Tongue (tissue), 2 donors: Measurements from ENCODE around the gene PCK1. TPM values are rescaled to one million over a fixed set of nuclear protein-coding genes. Genes with fewer than 3 reads are reported as not detected.

ENCODE experiments used
- DNase-seq: peaks from one replicate; pipeline ENCODE4 v3.0.0-alpha.2; 2015
- total RNA-seq: library from RNA; depleted of rRNA; stranded (reverse); fragments of >200 nt; gene quantifications from one replicate; pipeline ENCODE4 v1.2.3, GENCODE V29; 2014

Gene PCK1
- total RNA-seq, 1 donor from 2014 or later, result 0.72 TPM

DNA sequence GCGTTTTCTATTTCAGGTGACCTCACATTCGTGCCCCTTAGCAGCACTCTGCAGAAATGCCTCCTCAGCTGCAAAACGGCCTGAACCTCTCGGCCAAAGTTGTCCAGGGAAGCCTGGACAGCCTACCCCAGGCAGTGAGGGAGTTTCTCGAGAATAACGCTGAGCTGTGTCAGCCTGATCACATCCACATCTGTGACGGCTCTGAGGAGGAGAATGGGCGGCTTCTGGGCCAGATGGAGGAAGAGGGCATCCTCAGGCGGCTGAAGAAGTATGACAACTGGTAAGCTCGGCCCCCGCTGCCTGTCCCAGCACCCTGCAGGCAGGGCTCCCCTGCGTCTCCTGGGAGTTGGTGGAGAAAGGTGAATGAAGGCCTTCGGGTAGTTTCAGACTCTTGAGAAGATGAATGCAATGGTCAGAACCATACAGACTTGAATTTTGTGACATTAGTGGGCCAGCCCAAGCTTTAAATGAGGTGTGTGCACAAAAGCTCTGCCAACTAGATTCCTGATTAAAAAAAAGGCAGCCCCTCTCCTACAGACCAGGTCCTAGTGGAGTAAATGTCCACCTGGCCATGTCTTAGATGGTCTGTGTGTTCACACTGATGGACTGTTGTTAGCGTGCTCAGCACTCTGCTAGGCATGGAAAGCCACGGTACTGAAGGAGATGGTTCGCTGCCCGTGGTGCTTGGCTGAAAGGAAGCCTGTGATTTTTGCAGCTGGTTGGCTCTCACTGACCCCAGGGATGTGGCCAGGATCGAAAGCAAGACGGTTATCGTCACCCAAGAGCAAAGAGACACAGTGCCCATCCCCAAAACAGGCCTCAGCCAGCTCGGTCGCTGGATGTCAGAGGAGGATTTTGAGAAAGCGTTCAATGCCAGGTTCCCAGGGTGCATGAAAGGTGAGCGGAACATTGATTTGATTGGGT, 708 bp downstream of the PCK1 start:
- no peak for DNase-seq

DNA sequence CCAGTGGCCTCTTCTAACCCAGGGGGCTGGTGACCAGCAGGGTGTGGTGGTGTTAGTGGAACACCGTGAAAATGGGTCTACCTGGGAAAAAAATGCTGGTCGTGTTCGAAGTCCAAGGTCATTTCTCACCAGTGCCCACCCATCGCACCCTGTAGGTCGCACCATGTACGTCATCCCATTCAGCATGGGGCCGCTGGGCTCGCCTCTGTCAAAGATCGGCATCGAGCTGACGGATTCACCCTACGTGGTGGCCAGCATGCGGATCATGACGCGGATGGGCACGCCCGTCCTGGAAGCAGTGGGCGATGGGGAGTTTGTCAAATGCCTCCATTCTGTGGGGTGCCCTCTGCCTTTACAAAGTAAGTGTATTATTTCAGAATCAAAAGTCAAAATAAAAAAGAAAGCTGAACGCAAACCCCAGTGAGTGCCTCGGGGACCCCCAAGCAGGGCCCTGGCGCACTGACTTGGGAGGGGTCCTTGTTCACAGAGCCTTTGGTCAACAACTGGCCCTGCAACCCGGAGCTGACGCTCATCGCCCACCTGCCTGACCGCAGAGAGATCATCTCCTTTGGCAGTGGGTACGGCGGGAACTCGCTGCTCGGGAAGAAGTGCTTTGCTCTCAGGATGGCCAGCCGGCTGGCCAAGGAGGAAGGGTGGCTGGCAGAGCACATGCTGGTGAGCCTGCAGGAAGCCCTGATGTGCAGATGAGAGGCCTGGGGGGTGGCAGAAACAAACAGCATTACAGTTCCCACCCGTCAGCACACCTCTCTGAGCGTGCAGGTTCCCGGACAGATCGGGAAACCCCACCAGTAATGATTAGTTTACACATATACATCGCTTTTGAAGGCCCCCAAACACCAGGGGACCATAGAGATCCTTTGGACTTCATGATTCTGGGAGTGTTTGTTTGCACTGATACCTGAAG, 1.9 kb downstream of the PCK1 start:
- DNase-seq, result no peak

DNA sequence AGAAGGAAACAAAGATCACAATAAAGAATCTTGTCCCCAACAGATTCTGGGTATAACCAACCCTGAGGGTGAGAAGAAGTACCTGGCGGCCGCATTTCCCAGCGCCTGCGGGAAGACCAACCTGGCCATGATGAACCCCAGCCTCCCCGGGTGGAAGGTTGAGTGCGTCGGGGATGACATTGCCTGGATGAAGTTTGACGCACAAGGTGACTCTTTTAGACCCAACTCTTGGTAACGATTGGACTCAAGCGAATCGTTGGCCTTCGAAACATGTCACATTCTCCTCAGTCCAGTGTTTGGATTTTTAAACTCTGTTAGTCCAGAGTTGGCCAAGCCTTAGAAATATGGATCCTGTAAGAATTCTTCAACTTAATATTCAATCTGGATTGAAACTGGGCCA, 2.6 kb downstream of the PCK1 start:
- DNase-seq, result no peak

DNA sequence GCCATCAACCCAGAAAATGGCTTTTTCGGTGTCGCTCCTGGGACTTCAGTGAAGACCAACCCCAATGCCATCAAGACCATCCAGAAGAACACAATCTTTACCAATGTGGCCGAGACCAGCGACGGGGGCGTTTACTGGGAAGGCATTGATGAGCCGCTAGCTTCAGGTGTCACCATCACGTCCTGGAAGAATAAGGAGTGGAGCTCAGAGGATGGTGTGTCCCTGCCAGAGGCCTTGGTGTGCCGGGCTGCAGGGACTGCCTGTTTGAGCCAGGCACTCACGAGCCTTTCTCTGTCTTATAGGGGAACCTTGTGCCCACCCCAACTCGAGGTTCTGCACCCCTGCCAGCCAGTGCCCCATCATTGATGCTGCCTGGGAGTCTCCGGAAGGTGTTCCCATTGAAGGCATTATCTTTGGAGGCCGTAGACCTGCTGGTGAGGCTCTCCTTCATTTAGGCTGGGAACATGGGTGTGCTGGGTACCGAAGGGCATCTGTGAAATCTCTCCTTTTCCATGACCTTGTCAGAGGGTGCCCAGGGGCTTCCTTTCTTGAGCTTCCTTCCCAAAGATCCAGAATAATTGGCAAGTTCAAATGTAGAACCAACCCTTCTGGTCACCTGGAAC, 3.4 kb downstream of the PCK1 start:
- no peak for DNase-seq

DNA sequence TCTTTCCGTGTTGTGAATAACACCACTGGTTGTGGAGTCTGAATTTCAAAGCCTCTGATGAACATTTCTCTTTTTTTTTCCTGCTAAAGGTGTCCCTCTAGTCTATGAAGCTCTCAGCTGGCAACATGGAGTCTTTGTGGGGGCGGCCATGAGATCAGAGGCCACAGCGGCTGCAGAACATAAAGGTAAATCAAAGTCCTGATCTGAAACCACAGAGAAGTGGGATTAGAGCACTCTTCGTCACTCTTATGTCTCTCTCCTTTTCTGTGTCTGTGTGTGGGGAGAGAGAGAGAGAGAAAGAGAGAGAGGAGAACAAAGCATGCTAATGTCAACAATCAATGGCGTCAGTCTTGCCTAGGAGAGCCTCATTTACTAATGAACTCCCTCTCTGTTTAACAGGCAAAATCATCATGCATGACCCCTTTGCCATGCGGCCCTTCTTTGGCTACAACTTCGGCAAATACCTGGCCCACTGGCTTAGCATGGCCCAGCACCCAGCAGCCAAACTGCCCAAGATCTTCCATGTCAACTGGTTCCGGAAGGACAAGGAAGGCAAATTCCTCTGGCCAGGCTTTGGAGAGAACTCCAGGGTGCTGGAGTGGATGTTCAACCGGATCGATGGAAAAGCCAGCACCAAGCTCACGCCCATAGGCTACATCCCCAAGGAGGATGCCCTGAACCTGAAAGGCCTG, 4.2 kb downstream of the PCK1 start:
- no peak for DNase-seq

DNA sequence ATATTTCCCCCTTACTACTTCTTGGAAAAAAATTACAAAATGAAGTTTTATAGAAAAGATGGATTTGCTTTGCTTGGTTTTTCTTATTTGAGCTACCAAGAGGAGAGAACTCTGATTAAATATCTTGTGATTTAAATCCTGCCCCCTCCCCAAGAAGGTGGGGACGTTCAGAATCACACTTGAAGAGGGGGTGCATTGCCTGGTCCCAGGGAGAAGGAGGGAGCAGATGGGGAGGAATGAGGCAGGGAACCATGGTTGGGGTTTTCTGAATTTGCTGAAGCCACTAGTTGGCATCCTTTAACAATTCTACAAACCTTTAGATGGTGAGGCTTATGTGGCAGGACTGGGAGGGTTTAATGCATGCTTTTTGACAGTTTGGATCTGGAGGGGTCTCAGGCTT, 5.5 kb downstream of the PCK1 start:
- DNase-seq, result no peak

DNA sequence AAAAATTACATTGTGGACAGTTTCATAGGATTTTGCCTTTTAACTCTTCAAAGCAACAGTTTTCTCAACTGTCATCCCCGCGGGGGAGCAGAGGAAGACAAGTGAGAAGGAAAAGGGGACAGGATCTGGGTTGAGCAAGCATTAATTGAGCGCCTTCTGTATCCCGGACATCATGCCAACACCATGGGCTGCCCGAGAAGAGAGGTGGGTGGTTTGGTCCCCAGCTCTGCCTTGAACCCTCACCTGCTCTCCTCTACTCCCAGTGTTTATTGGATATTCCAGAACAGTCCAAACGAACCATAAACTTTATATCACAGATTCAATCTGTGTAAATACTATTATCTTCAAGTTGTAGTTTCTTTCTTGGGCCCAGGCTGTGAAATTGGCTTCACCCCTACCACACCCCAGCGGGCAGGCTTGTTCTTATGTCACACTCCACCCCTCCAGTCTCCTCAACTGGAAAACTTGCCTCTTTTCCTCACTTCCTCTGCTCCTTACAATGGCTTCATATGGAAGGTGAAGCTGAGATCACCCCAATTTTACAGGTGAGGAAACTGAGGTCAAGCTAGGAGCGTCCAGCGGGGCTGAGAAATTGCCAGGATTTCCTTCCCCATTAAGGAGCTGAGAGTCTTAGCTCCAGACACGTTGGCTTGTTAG, 6.0 kb downstream of the PCK1 start:
- DNase-seq, result no peak

DNA sequence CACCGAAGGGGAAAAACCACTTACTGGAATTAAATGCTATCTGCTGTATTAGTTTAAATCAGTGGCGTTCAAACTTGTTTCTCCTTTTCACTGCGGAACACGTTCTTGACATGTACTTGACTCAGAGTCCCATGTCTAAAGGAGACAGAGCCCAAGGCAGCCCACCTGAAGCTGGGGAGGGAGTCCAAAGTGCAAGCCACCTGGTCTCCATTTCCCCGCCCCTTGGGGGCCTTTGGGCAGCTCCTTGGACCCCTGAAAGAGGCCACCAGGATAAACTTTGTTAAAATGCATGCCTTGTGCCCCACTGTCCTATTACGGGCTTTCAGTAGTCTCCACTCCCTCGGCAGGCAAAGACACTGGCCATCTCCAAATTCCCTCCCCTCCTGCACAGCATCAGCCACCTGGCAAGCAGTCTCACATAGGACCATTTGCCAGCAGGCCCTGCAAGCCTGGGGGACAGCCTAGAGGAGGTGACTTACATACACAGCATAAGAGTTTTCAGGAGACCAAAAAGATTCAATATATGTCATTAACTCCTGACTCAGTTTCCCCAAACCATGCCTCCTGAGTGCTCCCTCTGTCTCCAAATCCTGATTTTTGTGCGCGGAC, 6.7 kb downstream of the PCK1 start:
- DNase-seq, result no peak

DNA sequence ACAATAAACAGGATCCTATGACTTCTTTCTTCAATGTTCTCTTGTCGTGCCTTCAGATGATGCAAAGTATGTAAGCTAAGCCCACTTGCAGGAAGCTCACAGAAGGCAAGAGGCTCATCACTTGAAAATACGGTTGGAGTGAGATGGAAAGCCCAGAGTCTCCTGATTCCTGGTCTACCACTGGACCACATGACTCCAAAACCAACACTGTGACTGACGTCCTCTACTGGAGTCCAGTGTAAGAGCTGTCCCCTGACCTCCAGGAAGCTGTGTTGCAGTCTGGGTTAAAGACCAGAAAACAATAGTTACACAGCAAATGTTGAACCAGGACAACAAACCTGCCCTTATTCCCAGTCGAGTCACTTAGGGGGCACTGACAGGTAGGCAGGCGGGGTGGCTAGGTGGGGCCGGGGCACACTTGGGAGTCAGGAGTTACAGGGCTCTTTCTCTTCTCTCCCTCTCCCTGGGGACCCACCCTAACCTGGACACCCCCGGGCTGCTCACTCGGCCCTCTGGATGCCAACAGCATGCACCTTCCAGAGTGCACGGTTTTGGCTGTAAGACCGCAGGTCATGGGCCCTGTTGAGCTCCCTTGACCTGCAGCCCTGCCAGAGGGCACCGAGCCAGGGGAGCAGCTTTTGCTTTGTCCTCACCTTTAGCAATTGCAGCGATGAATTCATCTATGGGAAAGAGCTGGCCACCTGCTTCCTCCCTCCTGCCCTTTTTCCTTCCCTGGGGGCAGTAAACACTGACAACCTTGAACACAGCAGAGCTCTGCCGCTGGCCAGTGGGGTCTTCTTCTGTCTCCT, 7.4 kb downstream of the PCK1 start:
- no peak for DNase-seq

DNA sequence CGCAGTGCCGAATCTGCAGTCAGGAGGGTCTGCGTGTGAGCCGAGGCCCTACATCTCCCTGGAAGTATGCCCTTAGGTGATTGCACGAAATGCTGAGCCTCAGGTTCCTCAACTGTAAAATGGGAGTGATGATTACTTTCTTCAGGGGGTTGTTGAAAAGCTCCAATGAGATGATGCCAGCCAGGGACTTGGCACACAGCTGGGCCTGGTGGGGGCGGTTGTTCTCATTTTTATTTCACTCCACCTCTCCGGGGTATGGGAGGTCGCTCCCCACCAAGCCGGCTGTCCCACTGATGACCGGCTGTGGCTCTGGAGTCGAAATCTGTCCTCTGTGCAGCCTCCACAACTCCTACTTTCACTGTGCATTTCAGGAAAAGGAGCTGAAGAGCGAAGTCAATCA, 8.1 kb downstream of the PCK1 start:
- no peak for DNase-seq

DNA sequence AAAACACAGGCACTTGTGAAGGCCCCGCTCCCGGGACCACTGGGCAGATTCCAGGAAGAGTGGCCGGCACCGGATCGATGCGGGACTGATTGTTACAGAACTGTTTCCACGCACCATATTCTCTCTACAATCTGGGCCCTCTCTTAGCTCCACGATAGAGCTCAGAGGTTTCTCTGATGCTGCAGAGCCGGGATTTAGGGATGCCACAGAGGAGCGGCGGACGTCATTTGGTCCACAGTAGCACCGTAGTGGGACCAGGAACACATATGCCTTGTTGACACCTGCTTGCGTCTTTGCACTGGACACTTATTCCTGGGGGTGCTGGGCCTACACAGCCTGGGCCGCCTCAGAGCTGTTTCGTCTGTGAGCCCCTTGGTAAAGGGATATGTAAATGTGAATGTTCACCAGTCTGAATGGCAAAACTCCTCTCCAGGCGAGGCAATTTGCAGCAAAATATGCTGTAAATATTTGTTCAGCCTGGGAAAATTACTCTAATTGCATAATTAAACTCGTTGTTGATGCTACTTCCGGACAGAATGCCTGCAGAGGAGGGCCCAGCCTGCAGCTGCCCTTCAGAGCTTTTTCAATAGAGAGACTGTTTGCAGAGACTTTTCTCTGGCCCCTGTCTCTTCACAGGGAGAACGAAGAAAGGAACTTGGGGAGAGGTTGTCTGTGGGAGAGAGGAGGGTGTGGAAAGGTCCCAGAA, 9.4 kb downstream of the PCK1 start:
- DNase-seq, result no peak

DNA sequence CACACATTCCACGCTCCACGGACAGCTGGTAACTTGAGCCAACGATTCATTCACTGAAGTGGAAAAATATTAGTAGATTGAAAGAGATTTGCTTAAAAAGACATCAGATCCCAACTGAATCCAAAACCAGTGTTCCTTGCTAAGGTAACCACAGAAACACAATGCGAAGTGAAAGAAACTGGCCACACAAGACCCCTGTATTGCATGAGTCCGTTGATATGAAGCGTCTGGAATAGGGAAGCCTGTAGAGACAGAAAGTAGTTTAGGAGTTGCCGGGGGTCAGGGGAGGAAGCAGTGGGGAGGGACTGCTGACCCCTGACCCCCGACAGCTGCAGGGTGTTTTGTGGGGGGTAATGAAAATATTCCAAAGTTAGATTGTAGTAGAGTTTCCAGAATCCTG, 10.0 kb downstream of the PCK1 start:
- no peak for DNase-seq

DNA sequence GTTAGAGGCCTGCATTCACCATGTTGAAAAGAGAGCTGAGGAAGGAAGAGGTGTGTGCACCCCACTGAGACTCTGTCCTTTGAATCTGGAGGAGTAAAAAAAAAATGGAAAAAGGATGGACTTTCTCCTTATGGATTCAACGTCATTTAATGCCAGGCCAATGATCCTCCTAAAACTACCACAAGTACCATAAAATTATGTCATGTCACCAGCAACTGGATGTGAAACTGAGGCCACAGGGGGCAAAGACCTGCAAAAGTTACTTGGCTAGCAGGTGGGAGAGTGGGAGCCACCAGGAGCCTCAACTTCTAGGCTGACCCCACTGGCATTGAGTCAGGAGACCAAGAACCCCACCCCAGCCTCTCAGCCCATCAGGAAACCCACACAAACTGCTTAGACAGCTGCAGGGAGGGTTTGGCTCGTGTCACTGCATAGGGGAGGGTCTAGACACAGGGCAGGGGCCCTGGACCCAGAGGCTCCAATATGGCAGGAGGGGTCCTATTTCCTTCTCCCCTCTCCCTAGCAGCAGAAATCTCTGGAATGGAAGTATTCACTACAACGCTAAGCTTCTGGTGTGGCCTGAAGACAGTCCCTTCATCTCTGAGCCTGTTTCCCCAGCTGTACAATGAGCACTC, 11.0 kb downstream of the PCK1 start:
- no peak for DNase-seq

DNA sequence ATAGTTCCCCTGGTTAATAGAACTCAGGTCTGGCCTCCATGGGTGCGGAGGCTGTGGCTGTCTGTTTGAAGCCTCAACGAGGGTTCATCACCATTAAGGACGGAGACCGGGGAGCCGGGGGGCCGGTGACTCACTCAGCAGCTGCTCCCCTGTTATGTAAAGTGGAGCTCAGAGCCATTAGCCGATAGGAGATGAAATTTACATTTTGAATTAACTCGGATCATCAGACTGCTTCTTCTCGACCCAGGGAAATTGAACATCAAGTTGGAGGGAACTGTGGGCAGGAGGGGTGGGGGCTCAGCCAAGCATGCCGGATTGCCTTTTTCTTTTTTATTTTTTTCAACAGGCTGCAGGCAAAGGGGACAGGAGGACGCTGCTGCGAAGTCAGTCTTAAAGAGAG, 12.3 kb downstream of the PCK1 start:
- DNase-seq, result no peak

DNA sequence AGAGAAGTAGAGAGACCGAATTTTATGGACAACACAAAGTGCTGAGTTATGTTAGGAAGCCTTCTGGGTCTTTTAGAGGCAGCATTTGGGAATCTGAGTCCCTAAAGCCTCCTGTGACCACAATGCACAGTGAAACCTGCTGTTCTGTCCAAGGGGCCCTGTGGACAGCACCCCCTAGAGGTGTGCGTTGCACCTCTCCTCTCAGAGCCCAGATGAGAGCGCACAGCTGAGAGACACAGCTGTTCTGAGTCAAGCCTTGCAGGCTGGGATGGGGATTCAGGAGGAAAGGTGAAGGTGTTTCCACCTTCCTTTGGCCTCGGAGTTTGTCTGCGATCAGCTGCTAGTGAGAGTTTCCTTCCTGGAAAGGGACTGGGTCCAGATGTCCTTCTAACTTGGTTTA, 13.0 kb downstream of the PCK1 start:
- DNase-seq, result no peak

DNA sequence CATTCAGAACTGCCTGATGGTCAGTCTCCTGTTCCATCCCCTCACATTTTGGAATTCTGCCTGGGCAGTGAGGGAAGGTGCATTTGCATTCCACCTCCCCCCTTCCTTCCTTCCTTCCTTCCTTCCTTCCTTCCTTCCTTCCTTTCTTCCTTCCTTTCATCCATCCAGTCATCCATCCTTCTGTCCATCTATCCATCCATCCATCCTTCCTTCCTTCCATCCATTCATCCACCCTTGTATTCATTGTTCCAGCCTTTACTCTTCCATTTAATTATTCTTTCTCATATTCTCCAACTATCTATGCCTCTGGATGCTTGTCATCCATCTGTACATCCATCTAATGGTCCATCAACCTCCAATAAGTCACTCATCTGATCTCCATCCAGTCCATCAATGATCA, 14.0 kb downstream of the PCK1 start:
- DNase-seq, result no peak

DNA sequence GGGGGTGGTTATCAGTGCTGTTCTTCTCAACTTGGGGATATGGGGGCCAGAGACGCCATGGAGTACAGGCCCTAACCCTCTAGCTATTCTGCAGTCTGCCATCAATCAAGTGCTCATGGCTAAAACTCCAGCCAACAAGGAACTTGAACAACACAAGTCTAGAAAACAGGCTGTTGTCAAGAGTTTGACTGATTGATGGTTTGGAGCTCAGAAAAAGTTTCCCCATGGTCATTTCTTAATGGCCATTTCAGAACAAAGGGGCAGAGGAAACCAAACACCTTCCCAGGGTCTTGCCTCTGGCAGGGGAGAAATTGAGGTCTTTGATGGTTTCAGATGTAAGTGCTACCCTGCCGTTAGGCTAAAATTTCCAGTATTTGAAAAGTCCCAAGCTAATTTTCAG, 15.1 kb downstream of the PCK1 start:
- no peak for DNase-seq

DNA sequence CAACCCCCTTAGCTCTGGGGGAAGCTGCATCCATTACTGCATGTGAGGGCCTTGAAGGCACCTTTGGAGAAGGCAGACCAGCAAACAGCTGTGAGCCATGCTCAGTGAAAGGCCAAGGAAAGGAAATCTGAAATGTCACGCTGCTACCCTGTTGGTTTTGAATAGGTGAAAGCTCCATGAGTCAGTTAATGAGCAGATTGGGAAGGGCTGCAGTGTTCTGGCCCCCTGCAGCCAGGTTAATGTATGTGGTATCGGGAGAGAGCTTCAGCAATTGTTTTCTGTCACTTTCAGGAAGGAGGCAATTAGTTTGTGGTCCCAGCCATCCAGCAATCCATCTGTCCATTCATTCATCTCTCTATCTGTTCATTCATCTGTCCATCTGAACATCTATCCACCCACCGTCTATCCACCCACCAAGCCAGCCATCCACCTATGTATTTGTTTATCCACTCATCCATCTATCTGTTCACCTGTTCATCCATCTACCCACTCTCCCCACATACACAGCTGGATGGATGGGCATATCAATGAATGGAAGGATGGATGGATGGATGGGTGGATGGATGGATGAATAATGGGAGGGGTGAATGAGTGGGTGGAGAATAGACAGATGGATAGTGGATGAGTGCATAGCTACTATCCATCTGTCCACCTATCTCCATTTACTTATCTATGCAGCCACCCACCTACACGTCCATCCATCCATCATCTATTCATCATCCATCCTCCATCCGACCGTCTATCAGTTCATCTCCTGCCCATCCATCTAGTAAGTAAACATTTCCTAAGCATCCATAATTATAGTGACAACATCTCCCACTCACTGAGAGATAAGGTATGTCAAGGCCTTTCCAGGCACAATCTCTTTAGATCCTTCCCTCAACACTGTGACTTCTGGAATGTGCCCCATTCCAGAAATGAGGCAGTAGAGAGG, 16.0 kb downstream of the PCK1 start:
- no peak for DNase-seq
